T-helper 2 cell (primary cell): ENCODE results near the gene FAM171A2.
"Not testable (repeated sequence)": the region's sequence is repeated elsewhere in the genome, so short reads cannot be mapped to it uniquely, and the experiment has no call there.

ENCODE experiments used
- DNase-seq, 5 experiments: peaks; one replicate each; pipeline versions ENCODE4 v3.0.0 to v3.0.0-alpha.2; 2012 to 2022

FAM171A2 gene

GRCh38 chr17:44360144-44360533, 3.5 kb downstream of the FAM171A2 start:
- DNase-seq = no peak

GRCh38 chr17:44359458-44360143, 4.1 kb downstream of the FAM171A2 start:
- no peak for DNase-seq

GRCh38 chr17:44359006-44359405, 4.6 kb downstream of the FAM171A2 start:
- DNase-seq = no peak

GRCh38 chr17:44358066-44358465, 5.6 kb downstream of the FAM171A2 start:
- no peak for DNase-seq

- no peak for DNase-seq
Measured at GRCh38 chr17:44356241-44356640, 7.4 kb downstream of the FAM171A2 start.

- DNase-seq = no peak
Measured at GRCh38 chr17:44355642-44356099, 8.0 kb downstream of the FAM171A2 start.

GRCh38 chr17:44354582-44355561, 8.8 kb downstream of the FAM171A2 start:
- DNase-seq = peak; percentile 36 to 50 (median 44)

GRCh38 chr17:44353672-44354331, 9.9 kb downstream of the FAM171A2 start:
- DNase-seq = peak in 2 of 5 experiments; percentile 15 to 41

- DNase-seq = no peak
Measured at GRCh38 chr17:44352828-44353671, 10.6 kb downstream of the FAM171A2 start.

- no peak for DNase-seq
Measured at GRCh38 chr17:44351961-44352827, 11.5 kb downstream of the FAM171A2 start.

- no peak for DNase-seq
Measured at GRCh38 chr17:44351464-44351863, 12.2 kb downstream of the FAM171A2 start.

- DNase-seq = peak; percentile 38 to 69 (median 55)
Measured at GRCh38 chr17:44350733-44351226, 12.9 kb downstream of the FAM171A2 start.

- DNase-seq = no peak
Measured at GRCh38 chr17:44349553-44350070, 14.0 kb downstream of the FAM171A2 start.

GRCh38 chr17:44348988-44349364, 14.7 kb downstream of the FAM171A2 start:
- DNase-seq = no peak

GRCh38 chr17:44348234-44348987, 15.2 kb downstream of the FAM171A2 start:
- DNase-seq = no peak

- not testable (repeated sequence) for DNase-seq
Measured at GRCh38 chr17:44347206-44348055, 16.2 kb downstream of the FAM171A2 start.

GRCh38 chr17:44346064-44346844, 17.4 kb downstream of the FAM171A2 start:
- no peak for DNase-seq

- DNase-seq = peak in 3 of 5 experiments; percentile 25 to 41 (median 25)
Measured at GRCh38 chr17:44345454-44346026, 18.1 kb downstream of the FAM171A2 start.
